Astrocyte (in vitro differentiated cells and primary cell): ENCODE data around the gene PDE4A. TPM values are rescaled to one million over a fixed set of nuclear protein-coding genes. Genes with fewer than 3 reads are reported as not detected.

Experiments
- DNase-seq: peaks from one replicate; pipeline ENCODE4 v3.0.0-alpha.2; 2010; ENCODE audit warnings: low read depth
- FAIRE-seq: peaks from 2 replicates; lab custom pipeline; 2011; peaks lifted over from hg19 to GRCh38; lab: Jason Lieb, UNC
- H2AFZ ChIP-seq: 2 replicates; pipeline ENCODE4 v1.6.0; 2012; ENCODE audit warnings: low read depth, low read length, inconsistent platforms
- H3K27ac ChIP-seq: 2 replicates; pipeline ENCODE4 v1.5.1; 2011; ENCODE audit warnings: low read depth, low read length, inconsistent platforms
- H3K27me3 ChIP-seq: 2 replicates; pipeline ENCODE4 v1.6.0; 2011; ENCODE audit warnings: low read length, inconsistent platforms; ENCODE audit not compliant: insufficient read depth
- H3K36me3 ChIP-seq: 2 replicates; pipeline ENCODE4 v1.5.1; 2011; ENCODE audit warnings: low read length, inconsistent platforms; ENCODE audit not compliant: insufficient read depth
- H3K4me1 ChIP-seq: 2 replicates; pipeline ENCODE4 v1.5.1; 2011; ENCODE audit warnings: low read length, inconsistent platforms; ENCODE audit not compliant: insufficient read depth
- H3K4me2 ChIP-seq: 2 replicates; pipeline ENCODE4 v1.6.0; 2012; ENCODE audit warnings: low read length, inconsistent platforms
- H3K4me3 ChIP-seq: 2 replicates; pipeline ENCODE4 v1.5.1; 2011; ENCODE audit warnings: low read depth, mild to moderate bottlenecking, low read length, inconsistent platforms; ENCODE audit not compliant: insufficient read depth
- H3K79me2 ChIP-seq: 2 replicates; pipeline ENCODE4 v1.6.0; 2012; ENCODE audit warnings: mild to moderate bottlenecking, low read length, inconsistent platforms; ENCODE audit not compliant: insufficient read depth
- H3K9ac ChIP-seq: 2 replicates; pipeline ENCODE4 v1.6.0; 2012; ENCODE audit warnings: mild to moderate bottlenecking, low read length, inconsistent platforms
- H3K9me3 ChIP-seq: 2 replicates; pipeline ENCODE4 v1.5.1; 2012; ENCODE audit warnings: low read depth, mild to moderate bottlenecking, low read length, inconsistent platforms; ENCODE audit not compliant: insufficient read depth
- H4K20me1 ChIP-seq: 2 replicates; pipeline ENCODE4 v1.6.0; 2012; ENCODE audit warnings: low read length, inconsistent platforms; ENCODE audit not compliant: insufficient read depth
- H3K27ac Mint-ChIP-seq: one replicate; pipeline ENCODE4 v1.8.0; 2021; ENCODE audit warnings: mild to moderate bottlenecking, mixed read lengths; ENCODE audit not compliant: unreplicated experiment
- H3K27me3 Mint-ChIP-seq: one replicate; pipeline ENCODE4 v1.8.0; 2021; ENCODE audit warnings: low read depth, mixed read lengths; ENCODE audit not compliant: unreplicated experiment
- H3K36me3 Mint-ChIP-seq: one replicate; pipeline ENCODE4 v1.8.0; 2021; ENCODE audit warnings: low read depth, mixed read lengths; ENCODE audit not compliant: unreplicated experiment
- H3K4me1 Mint-ChIP-seq: one replicate; pipeline ENCODE4 v1.8.0; 2021; ENCODE audit warnings: low read depth, mixed read lengths; ENCODE audit not compliant: unreplicated experiment
- H3K4me3 Mint-ChIP-seq: one replicate; pipeline ENCODE4 v1.8.0; 2021; ENCODE audit warnings: mild to moderate bottlenecking, moderate library complexity, mixed read lengths; ENCODE audit not compliant: unreplicated experiment
- H3K9me3 Mint-ChIP-seq: one replicate; pipeline ENCODE4 v1.8.0; 2021; ENCODE audit warnings: mild to moderate bottlenecking, mixed read lengths; ENCODE audit not compliant: unreplicated experiment
- CTCF ChIP-seq: IDR thresholded peaks from 2 replicates; pipeline ENCODE4 v1.5.1; 2011; ENCODE audit warnings: low read depth, mild to moderate bottlenecking, inconsistent platforms, low read length, moderate library complexity; ENCODE audit not compliant: insufficient read depth
- EZH2 ChIP-seq: IDR thresholded peaks from 2 replicates; pipeline ENCODE4 v1.6.1; 2012; ENCODE audit warnings: mild to moderate bottlenecking, low read length, inconsistent platforms; ENCODE audit not compliant: insufficient read depth
- total RNA-seq: library from RNA; stranded (reverse); gene quantifications from 2 replicates; pipeline ENCODE4 v1.2.1, GENCODE V29; 2021

The PDE4A gene
- total RNA-seq, 1 donor from 2014 or later = 3.2 TPM

GRCh38 chr19:10468133-10468532 lies 47.8 kb downstream of the PDE4A start:
- Histone ChIP-seq H3K27me3 (no peaks in the 10 kb centered on the region), H3K9ac (no peak overlapping the region), H3K4me3 (no peak overlapping the region), H3K79me2 (no peaks in the 10 kb centered on the region), H3K36me3 (no peaks in the 10 kb centered on the region), H4K20me1 (no peaks in the 10 kb centered on the region), H3K9me3 (no peaks in the 10 kb centered on the region), H3K4me1 (no peaks in the 10 kb centered on the region), H2AFZ (no peak overlapping the region), H3K27ac (no peak overlapping the region), H3K4me2 (no peak overlapping the region)
- Mint-ChIP-seq H3K27ac (no peak overlapping the region), H3K27me3 (peaks cover 8% of the 10 kb centered on the region), H3K9me3 (no peaks in the 10 kb centered on the region), H3K4me3 (no peak overlapping the region), H3K4me1 (no peaks in the 10 kb centered on the region), H3K36me3 (peaks cover 2% of the 10 kb centered on the region)
- TF ChIP-seq CTCF = no peak
- TF ChIP-seq EZH2 = no peak
- DNase-seq = no peak
- FAIRE-seq = no peak

- no peaks in the 10 kb centered on the region for H3K4me1 ChIP-seq
- no peak overlapping the region for H3K27ac Mint-ChIP-seq
- no peak overlapping the region for H3K4me3 Mint-ChIP-seq
- no peak overlapping the region for H2AFZ ChIP-seq
- no peaks in the 10 kb centered on the region for H3K79me2 ChIP-seq
- H3K36me3 ChIP-seq = no peaks in the 10 kb centered on the region
- no peak overlapping the region for H3K4me2 ChIP-seq
- FAIRE-seq = no peak
- TF ChIP-seq CTCF (peak; percentile 45), EZH2 (no peak)
- peaks cover 14% of the 10 kb centered on the region for H3K27me3 Mint-ChIP-seq
- no peaks in the 10 kb centered on the region for H3K9me3 ChIP-seq
- peak; percentile 25 for DNase-seq
- H3K36me3 Mint-ChIP-seq = no peaks in the 10 kb centered on the region
- no peak overlapping the region for H3K27ac ChIP-seq
- no peaks in the 10 kb centered on the region for H4K20me1 ChIP-seq
- H3K4me3 ChIP-seq = no peak overlapping the region
- H3K9ac ChIP-seq = no peak overlapping the region
- no peaks in the 10 kb centered on the region for H3K4me1 Mint-ChIP-seq
- no peaks in the 10 kb centered on the region for H3K27me3 ChIP-seq
- no peaks in the 10 kb centered on the region for H3K9me3 Mint-ChIP-seq
Measured at GRCh38 chr19:10471909-10472308, 51.6 kb downstream of the PDE4A start.

- no peaks in the 10 kb centered on the region for H3K4me1 Mint-ChIP-seq
- TF ChIP-seq EZH2 (no peak), CTCF (no peak)
Measured at GRCh38 chr19:10473192-10473591, 52.9 kb downstream of the PDE4A start.

More at GRCh38 chr19:10473192-10473591, 52.9 kb downstream of the PDE4A start:
- Histone ChIP-seq H3K4me3 (no peak overlapping the region), H3K9me3 (no peaks in the 10 kb centered on the region), H4K20me1 (no peaks in the 10 kb centered on the region), H3K27me3 (no peaks in the 10 kb centered on the region), H3K79me2 (no peaks in the 10 kb centered on the region), H3K4me2 (no peak overlapping the region), H3K4me1 (no peaks in the 10 kb centered on the region), H2AFZ (no peak overlapping the region), H3K9ac (no peak overlapping the region), H3K36me3 (no peaks in the 10 kb centered on the region), H3K27ac (no peak overlapping the region)
- H3K4me3 Mint-ChIP-seq = no peak overlapping the region
- no peaks in the 10 kb centered on the region for H3K9me3 Mint-ChIP-seq
- no peak overlapping the region for H3K27ac Mint-ChIP-seq
- no peaks in the 10 kb centered on the region for H3K36me3 Mint-ChIP-seq
- DNase-seq (no peak), FAIRE-seq (no peak)
- H3K27me3 Mint-ChIP-seq = peaks cover 18% of the 10 kb centered on the region
